WTC11 (cell line): ENCODE results near the gene ZNF787. TPM values are rescaled to one million over a fixed set of nuclear protein-coding genes. Genes with fewer than 3 reads are reported as not detected.

Experiments used
- ATAC-seq: fragments of 200-7000 bp; cut with Tn5 transposase; 2 replicates; pipeline ENCODE4 v1.10.0; 2021; ENCODE audit warnings: mild to moderate bottlenecking, moderate library complexity
- CTCF ChIA-PET: fragments of 300-600 bp; sonication (Branson Sonifier 250); formaldehyde crosslinking; loops from one replicate; lab custom pipeline; 2021; ENCODE audit warnings: antibody characterized with exemption; lab: Charles Lee
- POLR2A ChIA-PET: fragments of 350-600 bp; sonication (Branson Sonifier 250); formaldehyde crosslinking; loops from one replicate; lab custom pipeline; 2021; ENCODE audit warnings: antibody characterized with exemption; lab: Charles Lee
- DNase-seq: peaks from one replicate; pipeline ENCODE4 v3.0.0; 2021; ENCODE audit warnings: low spot score
- H3K27ac Mint-ChIP-seq: 2 replicates; pipeline ENCODE4 v1.8.0; 2021; ENCODE audit warnings: mixed read lengths
- H3K27me3 Mint-ChIP-seq: 2 replicates; pipeline ENCODE4 v1.8.0; 2021; ENCODE audit warnings: low read depth, mild to moderate bottlenecking, moderate library complexity, mixed read lengths
- H3K36me3 Mint-ChIP-seq: 2 replicates; pipeline ENCODE4 v1.8.0; 2021; ENCODE audit warnings: mixed read lengths
- H3K4me1 Mint-ChIP-seq: 2 replicates; pipeline ENCODE4 v1.8.0; 2022; ENCODE audit warnings: mixed read lengths
- H3K4me3 Mint-ChIP-seq: 2 replicates; pipeline ENCODE4 v1.8.0; 2021; ENCODE audit warnings: mild to moderate bottlenecking, moderate library complexity, mixed read lengths
- H3K9me3 Mint-ChIP-seq: 2 replicates; pipeline ENCODE4 v1.8.0; 2021; ENCODE audit warnings: mixed read lengths
- ETV6 ChIP-seq: sonication (generic); formaldehyde crosslinking; IDR thresholded peaks from 2 replicates; pipeline ENCODE4 v1.8.1; 2022; ENCODE audit warnings: mild to moderate bottlenecking, missing genetic modification reagents
- FOXJ3 ChIP-seq: sonication (generic); formaldehyde crosslinking; IDR thresholded peaks from 2 replicates; pipeline ENCODE4 v1.9.0; 2021; ENCODE audit warnings: missing genetic modification reagents, mild to moderate bottlenecking, borderline replicate concordance
- IRF2 ChIP-seq: sonication (generic); formaldehyde crosslinking; IDR thresholded peaks from 2 replicates; pipeline ENCODE4 v1.8.0; 2022; ENCODE audit warnings: low read depth, missing genetic modification reagents, borderline replicate concordance
- KAT7 ChIP-seq: sonication (generic); formaldehyde crosslinking; IDR thresholded peaks from 2 replicates; pipeline ENCODE4 v1.8.1; 2023; ENCODE audit warnings: missing genetic modification reagents, mild to moderate bottlenecking, borderline replicate concordance
- NR2C2 ChIP-seq: sonication (generic); formaldehyde crosslinking; IDR thresholded peaks from 2 replicates; pipeline ENCODE4 v1.8.0; 2022; ENCODE audit warnings: mild to moderate bottlenecking, missing genetic modification reagents
- RORB ChIP-seq: fragments of 250-450 bp; sonication (Bioruptor Pico); IDR thresholded peaks from 2 replicates; pipeline ENCODE4 v1.9.0; 2021; ENCODE audit warnings: mild to moderate bottlenecking
- ZNF138 ChIP-seq: sonication (generic); formaldehyde crosslinking; conservative IDR thresholded peaks from 2 replicates; pipeline ENCODE4 v1.8.1; 2022; ENCODE audit warnings: mild to moderate bottlenecking, moderate library complexity, missing genetic modification reagents
- ZNF219 ChIP-seq: sonication (generic); formaldehyde crosslinking; IDR thresholded peaks from 2 replicates; pipeline ENCODE4 v1.8.0; 2023; ENCODE audit warnings: missing genetic modification reagents, mild to moderate bottlenecking, borderline replicate concordance
- total RNA-seq: library from RNA; stranded (reverse); gene quantifications from 3 replicates; pipeline ENCODE4 v1.2.3, GENCODE V29; 2021
- TF ChIP-seq, protein P1 (sequence below): fragments of 250-450 bp; sonication (Bioruptor Pico); conservative IDR thresholded peaks from 2 replicates; pipeline ENCODE4 v1.9.0; 2021; ENCODE audit warnings: mild to moderate bottlenecking
- TF ChIP-seq, protein P2 (sequence below): sonication (generic); formaldehyde crosslinking; IDR thresholded peaks from 2 replicates; pipeline ENCODE4 v1.8.1; 2022; ENCODE audit warnings: mild to moderate bottlenecking, missing genetic modification reagents, moderate library complexity, borderline replicate concordance
- TF ChIP-seq, protein P3 (sequence below): sonication (generic); formaldehyde crosslinking; IDR thresholded peaks from 2 replicates; pipeline ENCODE4 v1.8.0; 2023; ENCODE audit warnings: missing genetic modification reagents, mild to moderate bottlenecking, borderline replicate concordance
- TF ChIP-seq, protein P4 (sequence below): sonication (generic); formaldehyde crosslinking; conservative IDR thresholded peaks from 2 replicates; pipeline ENCODE4 v1.8.1; 2023; ENCODE audit warnings: mild to moderate bottlenecking, low read depth, missing genetic modification reagents, moderate library complexity
- TF ChIP-seq, protein P5 (sequence below): sonication (generic); formaldehyde crosslinking; IDR thresholded peaks from 2 replicates; pipeline ENCODE4 v1.8.1; 2022; ENCODE audit warnings: low read depth, missing genetic modification reagents, borderline replicate concordance
- TF ChIP-seq, protein P6 (sequence below): sonication (generic); formaldehyde crosslinking; IDR thresholded peaks from 2 replicates; pipeline ENCODE4 v1.8.1; 2022; ENCODE audit warnings: mild to moderate bottlenecking, moderate library complexity, missing genetic modification reagents
- TF ChIP-seq, protein P7 (sequence below): fragments of 250-450 bp; sonication (Bioruptor Pico); IDR thresholded peaks from 2 replicates; pipeline ENCODE4 v1.9.0; 2021; ENCODE audit warnings: moderate library complexity, mild to moderate bottlenecking, inconsistent platforms, borderline replicate concordance
- TF ChIP-seq, protein P8 (sequence below): fragments of 250-450 bp; sonication (Bioruptor Pico); IDR thresholded peaks from 2 replicates; pipeline ENCODE4 v2.1.2; 2022; ENCODE audit warnings: mild to moderate bottlenecking, moderate library complexity

The ZNF787 gene
- total RNA-seq, 1 experiment from 2014 or later = 62.9 TPM

DNA sequence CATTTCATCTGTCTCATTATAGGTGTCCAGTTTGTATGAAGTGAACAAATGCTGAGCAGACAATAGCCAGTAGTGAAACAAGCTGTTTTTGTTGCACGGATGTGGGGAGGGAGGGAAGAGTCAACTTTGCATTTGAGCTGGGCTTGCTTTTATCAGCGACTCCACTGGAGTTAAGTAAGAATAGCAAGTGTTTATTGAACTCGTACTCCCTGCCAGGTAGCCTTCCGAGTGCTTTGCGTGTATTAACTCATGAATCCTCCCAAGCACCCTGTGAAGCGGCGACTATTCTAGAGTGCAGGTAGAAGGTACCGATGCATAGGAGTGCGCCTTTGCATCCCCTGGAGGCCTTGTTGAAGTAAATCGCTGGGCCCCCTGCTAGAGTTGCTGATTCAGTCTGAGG, 15.3 kb upstream of the ZNF787 start (continued):
- TF ChIP-seq, protein P1, sequence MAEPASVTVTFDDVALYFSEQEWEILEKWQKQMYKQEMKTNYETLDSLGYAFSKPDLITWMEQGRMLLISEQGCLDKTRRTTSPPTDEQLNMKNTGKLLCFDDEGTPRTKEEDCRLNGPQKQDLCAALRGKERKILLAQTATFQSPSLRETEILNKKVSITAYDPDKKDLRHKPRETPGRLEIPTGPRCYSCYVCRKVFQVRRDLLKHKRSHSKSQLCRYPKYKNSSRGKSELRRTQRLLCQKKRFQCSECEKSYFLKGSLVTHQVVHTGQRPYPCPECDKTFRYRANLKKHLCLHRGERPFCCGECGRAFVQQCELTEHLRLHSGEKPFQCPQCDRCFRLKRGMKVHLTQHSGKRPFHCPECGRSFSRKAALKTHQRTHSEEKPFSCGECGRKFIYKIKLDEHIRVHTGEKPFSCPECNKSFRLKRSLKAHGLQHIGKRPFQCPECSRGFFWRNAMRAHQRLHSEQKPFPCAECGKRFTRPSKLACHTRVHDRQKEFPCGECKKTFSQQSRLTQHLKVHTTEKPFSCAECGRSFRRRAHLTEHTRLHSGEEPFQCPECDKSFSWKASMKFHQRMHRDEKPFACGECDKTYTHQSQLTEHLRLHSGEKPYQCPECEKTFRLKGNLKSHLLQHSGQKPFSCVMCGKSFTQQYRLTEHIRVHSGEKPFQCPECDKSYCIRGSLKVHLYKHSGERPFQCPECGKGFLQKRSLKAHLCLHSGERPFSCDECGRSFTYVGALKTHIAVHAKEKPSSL (CRISPR knock-in tag) = no peak
- no peak for TF ChIP-seq ZNF219

DNA sequence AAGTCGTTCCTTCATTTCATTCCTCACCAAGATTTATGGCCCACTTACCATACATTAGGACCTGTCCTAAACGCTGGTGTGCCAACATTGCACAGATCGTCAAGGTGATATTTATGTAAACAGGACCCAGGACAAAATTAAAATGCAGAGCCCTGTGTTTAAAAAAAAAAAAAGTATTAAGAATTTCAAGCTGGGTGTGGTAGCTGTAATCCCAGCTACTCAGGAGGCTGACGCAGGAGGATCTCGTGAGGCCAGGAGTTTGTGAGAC, 13.5 kb upstream of the ZNF787 start:
- ChIA-PET CTCF (interaction anchor here (0.9 to 1.7 kb wide), 4 partner anchors 14 to 58 kb away, joined by 3 to 9 read pairs (median 3); partner anchors contain the start of gene ZNF787), POLR2A (no interaction called here)
- DNase-seq (no peak), ATAC-seq (no peak)
- H3K4me3 Mint-ChIP-seq = no peak overlapping the region
- H3K36me3 Mint-ChIP-seq = no peaks in the 10 kb centered on the region
- no peak overlapping the region for H3K27ac Mint-ChIP-seq
- no peak for TF ChIP-seq ZNF138 (CRISPR knock-in tag)
- no peak for TF ChIP-seq ZNF219
- TF ChIP-seq, protein P2, sequence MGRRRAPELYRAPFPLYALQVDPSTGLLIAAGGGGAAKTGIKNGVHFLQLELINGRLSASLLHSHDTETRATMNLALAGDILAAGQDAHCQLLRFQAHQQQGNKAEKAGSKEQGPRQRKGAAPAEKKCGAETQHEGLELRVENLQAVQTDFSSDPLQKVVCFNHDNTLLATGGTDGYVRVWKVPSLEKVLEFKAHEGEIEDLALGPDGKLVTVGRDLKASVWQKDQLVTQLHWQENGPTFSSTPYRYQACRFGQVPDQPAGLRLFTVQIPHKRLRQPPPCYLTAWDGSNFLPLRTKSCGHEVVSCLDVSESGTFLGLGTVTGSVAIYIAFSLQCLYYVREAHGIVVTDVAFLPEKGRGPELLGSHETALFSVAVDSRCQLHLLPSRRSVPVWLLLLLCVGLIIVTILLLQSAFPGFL (CRISPR knock-in tag) = no peak
- TF ChIP-seq NR2C2 = no peak
- TF ChIP-seq, protein P3, sequence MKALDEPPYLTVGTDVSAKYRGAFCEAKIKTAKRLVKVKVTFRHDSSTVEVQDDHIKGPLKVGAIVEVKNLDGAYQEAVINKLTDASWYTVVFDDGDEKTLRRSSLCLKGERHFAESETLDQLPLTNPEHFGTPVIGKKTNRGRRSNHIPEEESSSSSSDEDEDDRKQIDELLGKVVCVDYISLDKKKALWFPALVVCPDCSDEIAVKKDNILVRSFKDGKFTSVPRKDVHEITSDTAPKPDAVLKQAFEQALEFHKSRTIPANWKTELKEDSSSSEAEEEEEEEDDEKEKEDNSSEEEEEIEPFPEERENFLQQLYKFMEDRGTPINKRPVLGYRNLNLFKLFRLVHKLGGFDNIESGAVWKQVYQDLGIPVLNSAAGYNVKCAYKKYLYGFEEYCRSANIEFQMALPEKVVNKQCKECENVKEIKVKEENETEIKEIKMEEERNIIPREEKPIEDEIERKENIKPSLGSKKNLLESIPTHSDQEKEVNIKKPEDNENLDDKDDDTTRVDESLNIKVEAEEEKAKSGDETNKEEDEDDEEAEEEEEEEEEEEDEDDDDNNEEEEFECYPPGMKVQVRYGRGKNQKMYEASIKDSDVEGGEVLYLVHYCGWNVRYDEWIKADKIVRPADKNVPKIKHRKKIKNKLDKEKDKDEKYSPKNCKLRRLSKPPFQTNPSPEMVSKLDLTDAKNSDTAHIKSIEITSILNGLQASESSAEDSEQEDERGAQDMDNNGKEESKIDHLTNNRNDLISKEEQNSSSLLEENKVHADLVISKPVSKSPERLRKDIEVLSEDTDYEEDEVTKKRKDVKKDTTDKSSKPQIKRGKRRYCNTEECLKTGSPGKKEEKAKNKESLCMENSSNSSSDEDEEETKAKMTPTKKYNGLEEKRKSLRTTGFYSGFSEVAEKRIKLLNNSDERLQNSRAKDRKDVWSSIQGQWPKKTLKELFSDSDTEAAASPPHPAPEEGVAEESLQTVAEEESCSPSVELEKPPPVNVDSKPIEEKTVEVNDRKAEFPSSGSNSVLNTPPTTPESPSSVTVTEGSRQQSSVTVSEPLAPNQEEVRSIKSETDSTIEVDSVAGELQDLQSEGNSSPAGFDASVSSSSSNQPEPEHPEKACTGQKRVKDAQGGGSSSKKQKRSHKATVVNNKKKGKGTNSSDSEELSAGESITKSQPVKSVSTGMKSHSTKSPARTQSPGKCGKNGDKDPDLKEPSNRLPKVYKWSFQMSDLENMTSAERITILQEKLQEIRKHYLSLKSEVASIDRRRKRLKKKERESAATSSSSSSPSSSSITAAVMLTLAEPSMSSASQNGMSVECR (CRISPR knock-in tag) = no peak
- TF ChIP-seq, protein P4, sequence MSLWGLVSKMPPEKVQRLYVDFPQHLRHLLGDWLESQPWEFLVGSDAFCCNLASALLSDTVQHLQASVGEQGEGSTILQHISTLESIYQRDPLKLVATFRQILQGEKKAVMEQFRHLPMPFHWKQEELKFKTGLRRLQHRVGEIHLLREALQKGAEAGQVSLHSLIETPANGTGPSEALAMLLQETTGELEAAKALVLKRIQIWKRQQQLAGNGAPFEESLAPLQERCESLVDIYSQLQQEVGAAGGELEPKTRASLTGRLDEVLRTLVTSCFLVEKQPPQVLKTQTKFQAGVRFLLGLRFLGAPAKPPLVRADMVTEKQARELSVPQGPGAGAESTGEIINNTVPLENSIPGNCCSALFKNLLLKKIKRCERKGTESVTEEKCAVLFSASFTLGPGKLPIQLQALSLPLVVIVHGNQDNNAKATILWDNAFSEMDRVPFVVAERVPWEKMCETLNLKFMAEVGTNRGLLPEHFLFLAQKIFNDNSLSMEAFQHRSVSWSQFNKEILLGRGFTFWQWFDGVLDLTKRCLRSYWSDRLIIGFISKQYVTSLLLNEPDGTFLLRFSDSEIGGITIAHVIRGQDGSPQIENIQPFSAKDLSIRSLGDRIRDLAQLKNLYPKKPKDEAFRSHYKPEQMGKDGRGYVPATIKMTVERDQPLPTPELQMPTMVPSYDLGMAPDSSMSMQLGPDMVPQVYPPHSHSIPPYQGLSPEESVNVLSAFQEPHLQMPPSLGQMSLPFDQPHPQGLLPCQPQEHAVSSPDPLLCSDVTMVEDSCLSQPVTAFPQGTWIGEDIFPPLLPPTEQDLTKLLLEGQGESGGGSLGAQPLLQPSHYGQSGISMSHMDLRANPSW (CRISPR knock-in tag) = no peak
- TF ChIP-seq ETV6 = no peak
- TF ChIP-seq KAT7 = no peak
- TF ChIP-seq IRF2 (CRISPR knock-in tag) = no peak
- TF ChIP-seq, protein P5, sequence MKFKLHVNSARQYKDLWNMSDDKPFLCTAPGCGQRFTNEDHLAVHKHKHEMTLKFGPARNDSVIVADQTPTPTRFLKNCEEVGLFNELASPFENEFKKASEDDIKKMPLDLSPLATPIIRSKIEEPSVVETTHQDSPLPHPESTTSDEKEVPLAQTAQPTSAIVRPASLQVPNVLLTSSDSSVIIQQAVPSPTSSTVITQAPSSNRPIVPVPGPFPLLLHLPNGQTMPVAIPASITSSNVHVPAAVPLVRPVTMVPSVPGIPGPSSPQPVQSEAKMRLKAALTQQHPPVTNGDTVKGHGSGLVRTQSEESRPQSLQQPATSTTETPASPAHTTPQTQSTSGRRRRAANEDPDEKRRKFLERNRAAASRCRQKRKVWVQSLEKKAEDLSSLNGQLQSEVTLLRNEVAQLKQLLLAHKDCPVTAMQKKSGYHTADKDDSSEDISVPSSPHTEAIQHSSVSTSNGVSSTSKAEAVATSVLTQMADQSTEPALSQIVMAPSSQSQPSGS = no peak
- no peak for TF ChIP-seq RORB (CRISPR knock-in tag)
- TF ChIP-seq, protein P6, sequence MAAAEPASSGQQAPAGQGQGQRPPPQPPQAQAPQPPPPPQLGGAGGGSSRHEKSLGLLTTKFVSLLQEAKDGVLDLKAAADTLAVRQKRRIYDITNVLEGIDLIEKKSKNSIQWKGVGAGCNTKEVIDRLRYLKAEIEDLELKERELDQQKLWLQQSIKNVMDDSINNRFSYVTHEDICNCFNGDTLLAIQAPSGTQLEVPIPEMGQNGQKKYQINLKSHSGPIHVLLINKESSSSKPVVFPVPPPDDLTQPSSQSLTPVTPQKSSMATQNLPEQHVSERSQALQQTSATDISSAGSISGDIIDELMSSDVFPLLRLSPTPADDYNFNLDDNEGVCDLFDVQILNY (CRISPR knock-in tag) = no peak
- no peak for TF ChIP-seq FOXJ3 (CRISPR knock-in tag)
- TF ChIP-seq, protein P7, sequence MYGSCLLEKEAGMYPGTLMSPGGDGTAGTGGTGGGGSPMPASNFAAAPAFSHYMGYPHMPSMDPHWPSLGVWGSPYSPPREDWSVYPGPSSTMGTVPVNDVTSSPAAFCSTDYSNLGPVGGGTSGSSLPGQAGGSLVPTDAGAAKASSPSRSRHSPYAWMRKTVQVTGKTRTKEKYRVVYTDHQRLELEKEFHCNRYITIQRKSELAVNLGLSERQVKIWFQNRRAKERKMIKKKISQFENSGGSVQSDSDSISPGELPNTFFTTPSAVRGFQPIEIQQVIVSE (CRISPR knock-in tag) = no peak
- TF ChIP-seq, protein P8, sequence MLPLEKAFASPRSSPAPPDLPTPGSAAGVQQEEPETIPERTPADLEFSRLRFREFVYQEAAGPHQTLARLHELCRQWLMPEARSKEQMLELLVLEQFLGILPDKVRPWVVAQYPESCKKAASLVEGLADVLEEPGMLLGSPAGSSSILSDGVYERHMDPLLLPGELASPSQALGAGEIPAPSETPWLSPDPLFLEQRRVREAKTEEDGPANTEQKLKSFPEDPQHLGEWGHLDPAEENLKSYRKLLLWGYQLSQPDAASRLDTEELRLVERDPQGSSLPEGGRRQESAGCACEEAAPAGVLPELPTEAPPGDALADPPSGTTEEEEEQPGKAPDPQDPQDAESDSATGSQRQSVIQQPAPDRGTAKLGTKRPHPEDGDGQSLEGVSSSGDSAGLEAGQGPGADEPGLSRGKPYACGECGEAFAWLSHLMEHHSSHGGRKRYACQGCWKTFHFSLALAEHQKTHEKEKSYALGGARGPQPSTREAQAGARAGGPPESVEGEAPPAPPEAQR = no peak
- peaks cover 34% of the 10 kb centered on the region for H3K4me1 Mint-ChIP-seq
- H3K27me3 Mint-ChIP-seq = no peaks in the 10 kb centered on the region
- H3K9me3 Mint-ChIP-seq = no peaks in the 10 kb centered on the region
